Measurements from ENCODE around the gene TRMT61A.

DNA sequence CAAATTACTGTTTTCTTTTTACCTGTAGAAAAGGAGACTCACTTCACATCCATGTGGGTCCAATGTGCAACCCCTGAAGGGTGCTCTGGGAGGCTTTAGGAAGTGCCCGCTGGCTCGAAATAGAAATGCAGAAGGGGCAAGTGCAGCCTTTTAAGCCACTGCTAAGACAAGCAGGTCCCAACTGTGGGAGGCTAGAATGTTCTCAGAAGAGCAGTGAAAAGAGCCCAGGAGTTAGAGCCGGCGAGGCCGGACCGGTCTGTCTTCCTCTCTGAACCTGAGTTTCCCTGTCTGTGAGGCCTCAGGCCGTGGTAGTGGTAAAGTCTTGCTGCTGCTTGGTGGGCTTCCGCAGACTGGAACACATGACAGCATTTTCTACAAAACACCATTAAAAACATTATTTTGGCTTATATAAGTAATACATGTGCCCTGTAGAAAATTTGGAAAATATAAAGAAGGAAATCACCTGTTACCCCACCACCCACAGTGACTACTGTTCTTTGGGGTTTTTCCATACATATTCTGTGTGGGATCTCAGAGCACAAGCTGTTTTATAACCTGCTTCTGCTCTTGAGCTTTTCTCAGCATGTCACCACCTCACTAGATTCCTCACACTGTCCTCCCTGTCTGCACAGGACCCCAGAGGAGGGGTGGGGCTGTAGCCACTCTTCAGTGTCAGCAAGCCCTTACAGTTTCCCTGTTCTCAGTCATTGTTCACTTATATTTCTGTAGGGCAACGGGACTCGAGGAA is 12.4 kb upstream of the TRMT61A start:
- TF ChIP-seq, protein P1, sequence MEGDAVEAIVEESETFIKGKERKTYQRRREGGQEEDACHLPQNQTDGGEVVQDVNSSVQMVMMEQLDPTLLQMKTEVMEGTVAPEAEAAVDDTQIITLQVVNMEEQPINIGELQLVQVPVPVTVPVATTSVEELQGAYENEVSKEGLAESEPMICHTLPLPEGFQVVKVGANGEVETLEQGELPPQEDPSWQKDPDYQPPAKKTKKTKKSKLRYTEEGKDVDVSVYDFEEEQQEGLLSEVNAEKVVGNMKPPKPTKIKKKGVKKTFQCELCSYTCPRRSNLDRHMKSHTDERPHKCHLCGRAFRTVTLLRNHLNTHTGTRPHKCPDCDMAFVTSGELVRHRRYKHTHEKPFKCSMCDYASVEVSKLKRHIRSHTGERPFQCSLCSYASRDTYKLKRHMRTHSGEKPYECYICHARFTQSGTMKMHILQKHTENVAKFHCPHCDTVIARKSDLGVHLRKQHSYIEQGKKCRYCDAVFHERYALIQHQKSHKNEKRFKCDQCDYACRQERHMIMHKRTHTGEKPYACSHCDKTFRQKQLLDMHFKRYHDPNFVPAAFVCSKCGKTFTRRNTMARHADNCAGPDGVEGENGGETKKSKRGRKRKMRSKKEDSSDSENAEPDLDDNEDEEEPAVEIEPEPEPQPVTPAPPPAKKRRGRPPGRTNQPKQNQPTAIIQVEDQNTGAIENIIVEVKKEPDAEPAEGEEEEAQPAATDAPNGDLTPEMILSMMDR (conservative IDR thresholded peaks at IDR 0.05; ENCODE audit: low read depth, low read length): no peak
- TF ChIP-seq MAZ (IDR thresholded peaks at IDR 0.05; ENCODE audit: borderline replicate concordance, low read depth, low read length) (no peak), CEBPB (IDR thresholded peaks at IDR 0.05; ENCODE audit: low read depth, low read length) (no peak), MXI1 (IDR thresholded peaks at IDR 0.05; ENCODE audit: borderline replicate concordance, low read depth, low read length) (no peak), POLR2A (IDR thresholded peaks at IDR 0.05; ENCODE audit: low read depth, low read length) (no peak), RAD21 (IDR thresholded peaks at IDR 0.05; ENCODE audit: low read length) (no peak), MAFK (IDR thresholded peaks at IDR 0.05; ENCODE audit: low read depth, low read length) (no peak), BHLHE40 (IDR thresholded peaks at IDR 0.05; ENCODE audit: low read depth, low read length) (no peak), RFX5 (IDR thresholded peaks at IDR 0.05; ENCODE audit: low read depth, low read length) (no peak), FOS (IDR thresholded peaks at IDR 0.05; ENCODE audit: low read depth, low read length) (no peak), CHD1 (IDR thresholded peaks at IDR 0.05; ENCODE audit: low read depth, low read length) (no peak)
- TF ChIP-seq, protein P2, sequence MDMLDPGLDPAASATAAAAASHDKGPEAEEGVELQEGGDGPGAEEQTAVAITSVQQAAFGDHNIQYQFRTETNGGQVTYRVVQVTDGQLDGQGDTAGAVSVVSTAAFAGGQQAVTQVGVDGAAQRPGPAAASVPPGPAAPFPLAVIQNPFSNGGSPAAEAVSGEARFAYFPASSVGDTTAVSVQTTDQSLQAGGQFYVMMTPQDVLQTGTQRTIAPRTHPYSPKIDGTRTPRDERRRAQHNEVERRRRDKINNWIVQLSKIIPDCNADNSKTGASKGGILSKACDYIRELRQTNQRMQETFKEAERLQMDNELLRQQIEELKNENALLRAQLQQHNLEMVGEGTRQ (IDR thresholded peaks at IDR 0.05; ENCODE audit: low read depth, low read length): no peak
- TF ChIP-seq, protein P3, sequence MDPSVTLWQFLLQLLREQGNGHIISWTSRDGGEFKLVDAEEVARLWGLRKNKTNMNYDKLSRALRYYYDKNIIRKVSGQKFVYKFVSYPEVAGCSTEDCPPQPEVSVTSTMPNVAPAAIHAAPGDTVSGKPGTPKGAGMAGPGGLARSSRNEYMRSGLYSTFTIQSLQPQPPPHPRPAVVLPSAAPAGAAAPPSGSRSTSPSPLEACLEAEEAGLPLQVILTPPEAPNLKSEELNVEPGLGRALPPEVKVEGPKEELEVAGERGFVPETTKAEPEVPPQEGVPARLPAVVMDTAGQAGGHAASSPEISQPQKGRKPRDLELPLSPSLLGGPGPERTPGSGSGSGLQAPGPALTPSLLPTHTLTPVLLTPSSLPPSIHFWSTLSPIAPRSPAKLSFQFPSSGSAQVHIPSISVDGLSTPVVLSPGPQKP (IDR thresholded peaks at IDR 0.05; ENCODE audit: borderline replicate concordance, low read depth, low read length): no peak
